Measurements from ENCODE around the gene ZNF230.

GRCh38 chr19:44025217-44025936 is 22.6 kb downstream of the ZNF230 start, which contains the start of gene ZNF222:
- TF ChIP-seq, protein P1, sequence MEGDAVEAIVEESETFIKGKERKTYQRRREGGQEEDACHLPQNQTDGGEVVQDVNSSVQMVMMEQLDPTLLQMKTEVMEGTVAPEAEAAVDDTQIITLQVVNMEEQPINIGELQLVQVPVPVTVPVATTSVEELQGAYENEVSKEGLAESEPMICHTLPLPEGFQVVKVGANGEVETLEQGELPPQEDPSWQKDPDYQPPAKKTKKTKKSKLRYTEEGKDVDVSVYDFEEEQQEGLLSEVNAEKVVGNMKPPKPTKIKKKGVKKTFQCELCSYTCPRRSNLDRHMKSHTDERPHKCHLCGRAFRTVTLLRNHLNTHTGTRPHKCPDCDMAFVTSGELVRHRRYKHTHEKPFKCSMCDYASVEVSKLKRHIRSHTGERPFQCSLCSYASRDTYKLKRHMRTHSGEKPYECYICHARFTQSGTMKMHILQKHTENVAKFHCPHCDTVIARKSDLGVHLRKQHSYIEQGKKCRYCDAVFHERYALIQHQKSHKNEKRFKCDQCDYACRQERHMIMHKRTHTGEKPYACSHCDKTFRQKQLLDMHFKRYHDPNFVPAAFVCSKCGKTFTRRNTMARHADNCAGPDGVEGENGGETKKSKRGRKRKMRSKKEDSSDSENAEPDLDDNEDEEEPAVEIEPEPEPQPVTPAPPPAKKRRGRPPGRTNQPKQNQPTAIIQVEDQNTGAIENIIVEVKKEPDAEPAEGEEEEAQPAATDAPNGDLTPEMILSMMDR (conservative IDR thresholded peaks at IDR 0.05; ENCODE audit: low read length) = no peak
- TF ChIP-seq EZH2phosphoT487 (IDR thresholded peaks at IDR 0.05; ENCODE audit: borderline replicate concordance, low read depth, low read length) = no peak
